ENCODE measurements around the gene SF3A2. TPM values are rescaled to one million over a fixed set of nuclear protein-coding genes. Genes with fewer than 3 reads are reported as not detected.

Gene SF3A2
- total and polyA plus RNA-seq, 10 of the 15 experiments (the other 5 are each of a cell fraction or from before 2014, with no cell fraction given), result 0.33 to 143 (median 30.6) TPM

- FAIRE-seq (no peak), DNase-seq (ENCODE audit: low read depth, low spot score) (no peak), ATAC-seq (no peak)
- H3K79me2 ChIP-seq (ENCODE audit: control insufficient read depth, insufficient read depth, low read length), result peaks cover 53% of the 10 kb centered on the region
- H2AFZ ChIP-seq (ENCODE audit: control insufficient read depth, low read depth, low read length), result no peak overlapping the region
- H3K36me3 ChIP-seq (ENCODE audit: control insufficient read depth in 2 of 2, insufficient read depth in 2 of 2, low read length in 1 of 2), result peaks cover 13 to 48% of the 10 kb centered on the region in 2 experiments; a peak in 3 of 4 replicates
- WGBS (ENCODE audit: insufficient coverage, insufficient replicate concordance, low lambda C conversion rate, missing lambda C conversion rate), result 89% methylated on average over 8 of the region's 8 CpGs
- ChIA-PET SMC1A (ENCODE audit: uncharacterized antibody, unreplicated experiment) (interaction anchor here (1.7 kb wide), 1 partner anchor 15 kb away, joined by 4 read pairs; no protein-coding TSS in a partner anchor), CTCF (interaction anchor here (0.8 kb wide), 1 partner anchor 405 kb away, joined by 3 read pairs; no protein-coding TSS in a partner anchor), RAD21 (ENCODE audit: unreplicated experiment) (interaction anchor here (1.3 kb wide), 1 partner anchor 19 kb away, joined by 4 read pairs; no protein-coding TSS in a partner anchor), POLR2A (no interaction called here)
- in situ Hi-C loops (cut with MboI), result no loop called here
- no peaks in the 10 kb centered on the region for H3K9me3 ChIP-seq (replicated peaks; ENCODE audit: control insufficient read depth, insufficient read depth, low read length)
- H3K9ac ChIP-seq (ENCODE audit: control insufficient read depth, insufficient read depth, low read length), result no peak overlapping the region
- no peak overlapping the region for H3K27ac ChIP-seq (ENCODE audit: control insufficient read depth, insufficient read depth)
- no peak for TF ChIP-seq RBBP5 (conservative IDR thresholded peaks at IDR 0.05)
- no peak for TF ChIP-seq MTA3 (IDR thresholded peaks at IDR 0.05; ENCODE audit: borderline replicate concordance, low read length)
- no peak for TF ChIP-seq GATAD2B (conservative IDR thresholded peaks at IDR 0.05; ENCODE audit: low read depth)
- TF ChIP-seq NFXL1 (IDR thresholded peaks at IDR 0.05; ENCODE audit: borderline replicate concordance), result no peak
- no peak for TF ChIP-seq STAT3 (IDR thresholded peaks at IDR 0.05; ENCODE audit: low read depth, low read length)
- TF ChIP-seq PKNOX1 (IDR thresholded peaks at IDR 0.05), result no peak
- no peak for TF ChIP-seq RAD21 (IDR thresholded peaks at IDR 0.05; ENCODE audit: insufficient read depth, low read depth, low read length)
- no peak for TF ChIP-seq MEF2A (IDR thresholded peaks at IDR 0.05; ENCODE audit: insufficient read depth, low read depth, low read length)
- TF ChIP-seq CBFB (IDR thresholded peaks at IDR 0.05; ENCODE audit: low read depth), result no peak
- no peak for TF ChIP-seq MAX (IDR thresholded peaks at IDR 0.05; ENCODE audit: low read depth, low read length)
- TF ChIP-seq EP300 (IDR thresholded peaks at IDR 0.05; ENCODE audit: borderline replicate concordance in 1 of 2, control insufficient read depth in 1 of 2, low read depth in 2 of 2, low read length in 2 of 2), result no peak
- no peak overlapping the region for H3K4me2 ChIP-seq (ENCODE audit: control insufficient read depth, insufficient read depth)
- no peaks in the 10 kb centered on the region for H3K27me3 ChIP-seq (replicated peaks in 1 of 2; ENCODE audit: control insufficient read depth in 2 of 2, insufficient read depth in 2 of 2, low read length in 1 of 2)
- no peak overlapping the region for H3K4me3 ChIP-seq
- intact Hi-C loops (cut with micrococcal nuclease; ENCODE audit: unreplicated experiment), result no loop called here
- peaks cover 24% of the 10 kb centered on the region for H4K20me1 ChIP-seq (ENCODE audit: control insufficient read depth, insufficient read depth)
- BruUV-seq (replicated peaks), result no TSS peak
- peaks cover 8% of the 10 kb centered on the region for H3K4me1 ChIP-seq (ENCODE audit: control insufficient read depth, insufficient read depth, low read length)
Observed at GRCh38 chr19:2242816-2243215, 6.2 kb downstream of the SF3A2 start.
